ENCODE results near the gene RPL36A. TPM values are rescaled to one million over a fixed set of nuclear protein-coding genes. Genes with fewer than 3 reads are reported as not detected.

Gene RPL36A
- 87.2 and 105 TPM in 2 replicates for total RNA-seq

DNA sequence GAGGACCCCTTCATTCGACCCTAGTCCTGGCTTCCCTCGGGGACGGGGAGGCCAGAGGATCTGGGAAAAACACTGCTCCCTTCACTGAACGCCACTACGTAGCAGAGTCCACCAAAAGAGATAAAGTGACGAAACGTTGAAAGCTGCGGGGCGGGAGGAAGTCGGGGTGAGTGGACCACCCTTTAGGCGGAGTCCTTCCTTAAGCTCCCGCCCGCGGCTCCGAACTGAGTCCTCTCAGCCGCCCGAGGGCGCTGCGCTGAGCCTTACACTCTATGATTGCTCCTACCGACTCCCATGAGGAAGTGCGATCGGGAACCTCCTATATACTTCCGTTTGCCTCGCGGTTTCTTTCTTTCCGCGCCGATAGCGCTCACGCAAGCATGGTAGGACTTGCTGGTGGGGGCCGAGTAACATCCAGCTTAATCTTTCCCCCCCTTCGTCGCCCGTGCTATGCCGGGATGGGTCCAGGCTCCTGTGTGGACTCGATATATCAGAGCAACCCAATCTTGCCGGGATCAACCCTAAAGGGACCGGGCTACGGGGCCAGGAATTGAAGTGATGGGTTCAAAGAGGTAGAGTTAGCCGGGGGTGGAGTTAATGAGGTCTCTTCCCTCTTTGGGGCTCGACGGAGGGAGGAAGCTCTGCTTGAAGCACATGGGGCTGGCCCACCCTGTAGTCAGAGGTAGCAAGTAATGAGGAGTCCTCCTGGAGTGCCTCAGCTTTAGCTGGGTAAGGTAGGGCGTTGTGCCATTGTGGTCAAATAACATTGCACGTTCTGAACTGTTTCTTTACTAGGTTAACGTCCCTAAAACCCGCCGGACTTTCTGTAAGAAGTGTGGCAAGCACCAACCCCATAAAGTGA, at the start of gene RPL36A:
TSS of gene RPL36A (plus strand) at position 348 of the 862 bp plus-strand sequence. CDS start at position 381, 33 bp downstream.
- Histone ChIP-seq H3K4me2 (ENCODE audit: insufficient read depth, low read length) (peak within 1 kb of the TSS; percentile 75), H3K36me3 (ENCODE audit: insufficient read depth, low read length) (peaks cover 33% of the 10 kb centered on the region), H2AFZ (ENCODE audit: low read length) (peak within 1 kb of the TSS; percentile 82), H3K27me3 (ENCODE audit: insufficient read depth, low read length) (peaks cover 8% of the 10 kb centered on the region), H3K4me1 (ENCODE audit: insufficient read depth, low read length) (peaks cover 14% of the 10 kb centered on the region), H4K20me1 (ENCODE audit: insufficient read depth, low read length) (peaks cover 11% of the 10 kb centered on the region), H3K79me2 (ENCODE audit: insufficient read depth, low read length) (peaks cover 17% of the 10 kb centered on the region), H3K9me3 (ENCODE audit: low read depth, low read length) (no peaks in the 10 kb centered on the region), H3K27ac (ENCODE audit: low read depth, low read length) (peak within 1 kb of the TSS; percentile 58), H3K4me3 (ENCODE audit: insufficient read depth, low read length) (peak within 1 kb of the TSS; percentile 87)
- peak; percentile 93 for DNase-seq (ENCODE audit: insufficient read length, low spot score, missing footprints)
- peak; percentile 69 for TF ChIP-seq CTCF (IDR thresholded peaks at IDR 0.05; ENCODE audit: extremely low read depth, low read depth, low read length)

DNA sequence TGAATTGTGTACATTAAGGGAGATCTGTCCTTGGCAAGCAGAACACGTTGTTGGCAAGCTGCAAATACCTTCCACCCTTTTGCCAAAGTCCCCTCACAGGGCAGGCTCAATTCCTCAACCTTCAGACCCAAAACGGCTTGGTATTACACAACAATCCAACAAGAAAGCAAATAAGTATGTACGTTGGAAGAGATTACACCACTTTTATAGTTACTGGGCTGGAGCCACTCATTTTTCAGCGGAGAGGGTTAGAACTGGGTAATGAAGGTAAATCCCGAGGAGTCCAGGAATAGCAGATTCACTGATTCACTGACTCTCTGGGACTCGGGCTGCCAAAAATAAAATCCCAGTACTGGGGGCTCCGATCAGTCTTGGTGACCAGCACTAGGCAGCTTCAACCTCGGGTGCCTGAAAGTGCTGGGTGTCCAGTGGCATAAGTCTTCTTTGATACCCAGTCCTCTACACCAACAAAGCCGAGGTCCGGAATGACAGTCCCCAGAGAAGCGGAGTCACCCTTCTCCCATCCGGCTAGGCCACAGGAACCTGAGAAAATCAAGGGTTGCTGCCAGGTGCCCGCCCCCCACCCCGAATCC, 42.9 kb upstream of the RPL36A start:
- Histone ChIP-seq H3K4me3 (ENCODE audit: insufficient read depth, low read length) (peak overlapping the region; percentile 89), H2AFZ (ENCODE audit: low read length) (peak overlapping the region; percentile 91), H3K9me3 (ENCODE audit: low read depth, low read length) (no peaks in the 10 kb centered on the region), H3K27me3 (ENCODE audit: insufficient read depth, low read length) (no peaks in the 10 kb centered on the region), H3K27ac (ENCODE audit: low read depth, low read length) (peak overlapping the region; percentile 85), H4K20me1 (ENCODE audit: insufficient read depth, low read length) (no peaks in the 10 kb centered on the region), H3K79me2 (ENCODE audit: insufficient read depth, low read length) (peaks cover 21% of the 10 kb centered on the region), H3K36me3 (ENCODE audit: insufficient read depth, low read length) (no peaks in the 10 kb centered on the region), H3K4me2 (ENCODE audit: insufficient read depth, low read length) (peak overlapping the region; percentile 83), H3K4me1 (ENCODE audit: insufficient read depth, low read length) (peaks cover 5% of the 10 kb centered on the region)
- DNase-seq (ENCODE audit: insufficient read length, low spot score, missing footprints), result no peak
- no peak for TF ChIP-seq CTCF (IDR thresholded peaks at IDR 0.05; ENCODE audit: extremely low read depth, low read depth, low read length)

- Histone ChIP-seq H3K4me3 (ENCODE audit: insufficient read depth, low read length) (peak within 1 kb of the TSS; percentile 89), H3K27ac (ENCODE audit: low read depth, low read length) (peak within 1 kb of the TSS; percentile 85), H2AFZ (ENCODE audit: low read length) (peak within 1 kb of the TSS; percentile 91), H3K79me2 (ENCODE audit: insufficient read depth, low read length) (peaks cover 21% of the 10 kb centered on the region), H3K36me3 (ENCODE audit: insufficient read depth, low read length) (no peaks in the 10 kb centered on the region), H3K9me3 (ENCODE audit: low read depth, low read length) (no peaks in the 10 kb centered on the region), H3K27me3 (ENCODE audit: insufficient read depth, low read length) (no peaks in the 10 kb centered on the region), H3K4me1 (ENCODE audit: insufficient read depth, low read length) (peaks cover 5% of the 10 kb centered on the region), H4K20me1 (ENCODE audit: insufficient read depth, low read length) (no peaks in the 10 kb centered on the region), H3K4me2 (ENCODE audit: insufficient read depth, low read length) (peak within 1 kb of the TSS; percentile 83)
- no peak for TF ChIP-seq CTCF (IDR thresholded peaks at IDR 0.05; ENCODE audit: extremely low read depth, low read depth, low read length)
- DNase-seq (ENCODE audit: insufficient read length, low spot score, missing footprints), result peak; percentile 92
Observed at GRCh38 chrX:101348452-101349192, 42.2 kb upstream of the RPL36A start, which contains the start of gene TIMM8A. TSS of gene TIMM8A (minus strand) at chrX:101348742. CDS start at chrX:101348664, 78 bp downstream.

All from osteoblast (primary cell).